GM21390 (cell line): ENCODE data around the gene GNAS-AS1.

Source experiments
- ATAC-seq: cut with Tn5 transposase; IDR thresholded peaks from one replicate; pipeline ENCODE4 v1.9.1; 2021; ENCODE audit not compliant: unreplicated experiment

Gene GNAS-AS1

GRCh38 chr20:58811334-58811733 lies 39.4 kb downstream of the GNAS-AS1 start:
- ATAC-seq: no peak

GRCh38 chr20:58810879-58811250 lies 39.8 kb downstream of the GNAS-AS1 start:
- ATAC-seq: no peak

- no peak for ATAC-seq
Measured at GRCh38 chr20:58810116-58810878, 40.4 kb downstream of the GNAS-AS1 start.

GRCh38 chr20:58808271-58809046 lies 42.2 kb downstream of the GNAS-AS1 start:
- ATAC-seq: no peak

GRCh38 chr20:58807801-58808200 lies 42.9 kb downstream of the GNAS-AS1 start:
- ATAC-seq: no peak

- no peak for ATAC-seq
Measured at GRCh38 chr20:58803533-58803932, 47.2 kb downstream of the GNAS-AS1 start.

- ATAC-seq: no peak
Measured at GRCh38 chr20:58802061-58802460, 48.6 kb downstream of the GNAS-AS1 start.

- no peak for ATAC-seq
Measured at GRCh38 chr20:58800134-58800871, 50.4 kb downstream of the GNAS-AS1 start.

GRCh38 chr20:58797371-58798338 lies 53.0 kb downstream of the GNAS-AS1 start:
- ATAC-seq: no peak

- no peak for ATAC-seq
Measured at GRCh38 chr20:58795923-58796245, 54.8 kb downstream of the GNAS-AS1 start.

GRCh38 chr20:58795181-58795922 lies 55.4 kb downstream of the GNAS-AS1 start:
- no peak for ATAC-seq

GRCh38 chr20:58794510-58795180 lies 56.1 kb downstream of the GNAS-AS1 start:
- no peak for ATAC-seq

- no peak for ATAC-seq
Measured at GRCh38 chr20:58793512-58794420, 56.9 kb downstream of the GNAS-AS1 start.

GRCh38 chr20:58792426-58792825 lies 58.3 kb downstream of the GNAS-AS1 start:
- ATAC-seq: no peak

GRCh38 chr20:58791286-58791685 lies 59.4 kb downstream of the GNAS-AS1 start:
- ATAC-seq: no peak

GRCh38 chr20:58790454-58790853 lies 60.2 kb downstream of the GNAS-AS1 start:
- no peak for ATAC-seq

GRCh38 chr20:58788896-58789544 lies 61.7 kb downstream of the GNAS-AS1 start:
- no peak for ATAC-seq
